ENCODE results near the gene KAZN.

Gene KAZN

DNA sequence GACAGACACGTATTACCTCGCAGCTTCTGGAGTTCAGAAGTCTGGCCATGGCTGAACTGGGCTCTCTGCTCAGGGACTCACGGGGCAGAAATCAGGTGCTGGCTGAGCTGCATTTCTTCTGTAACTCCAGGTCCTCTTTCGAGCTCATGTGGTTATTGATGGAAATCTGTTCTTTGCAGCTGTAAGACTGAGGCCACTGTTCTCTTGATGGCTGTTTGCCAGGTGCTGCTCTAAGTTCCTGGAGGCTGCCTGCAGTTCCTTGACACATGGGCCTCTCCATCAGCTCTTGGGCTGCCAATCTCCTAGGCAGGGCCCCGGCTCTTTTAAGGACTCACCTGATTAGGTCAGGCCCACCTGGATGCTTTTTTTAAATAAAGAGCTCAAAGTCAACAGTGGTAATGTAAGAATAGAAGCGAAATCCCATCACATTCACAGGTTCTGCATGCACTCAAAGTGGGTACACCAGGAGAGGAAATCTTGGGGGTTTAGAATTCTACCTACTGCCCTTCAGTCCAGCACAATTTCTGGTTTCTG lies 139.1 kb downstream of the KAZN start:
- TF ChIP-seq, protein P1, sequence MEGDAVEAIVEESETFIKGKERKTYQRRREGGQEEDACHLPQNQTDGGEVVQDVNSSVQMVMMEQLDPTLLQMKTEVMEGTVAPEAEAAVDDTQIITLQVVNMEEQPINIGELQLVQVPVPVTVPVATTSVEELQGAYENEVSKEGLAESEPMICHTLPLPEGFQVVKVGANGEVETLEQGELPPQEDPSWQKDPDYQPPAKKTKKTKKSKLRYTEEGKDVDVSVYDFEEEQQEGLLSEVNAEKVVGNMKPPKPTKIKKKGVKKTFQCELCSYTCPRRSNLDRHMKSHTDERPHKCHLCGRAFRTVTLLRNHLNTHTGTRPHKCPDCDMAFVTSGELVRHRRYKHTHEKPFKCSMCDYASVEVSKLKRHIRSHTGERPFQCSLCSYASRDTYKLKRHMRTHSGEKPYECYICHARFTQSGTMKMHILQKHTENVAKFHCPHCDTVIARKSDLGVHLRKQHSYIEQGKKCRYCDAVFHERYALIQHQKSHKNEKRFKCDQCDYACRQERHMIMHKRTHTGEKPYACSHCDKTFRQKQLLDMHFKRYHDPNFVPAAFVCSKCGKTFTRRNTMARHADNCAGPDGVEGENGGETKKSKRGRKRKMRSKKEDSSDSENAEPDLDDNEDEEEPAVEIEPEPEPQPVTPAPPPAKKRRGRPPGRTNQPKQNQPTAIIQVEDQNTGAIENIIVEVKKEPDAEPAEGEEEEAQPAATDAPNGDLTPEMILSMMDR (IDR thresholded peaks at IDR 0.05; ENCODE audit: low read depth, low read length, missing control alignments), result no peak
- in situ Hi-C loops (cut with HindIII; ENCODE audit: low sequenced_read_pairs), result no loop called here
- no peak overlapping the region for H3K4me3 ChIP-seq (ENCODE audit: low read depth, low read length)
- DNase-seq (ENCODE audit: low read depth), result no peak

DNA sequence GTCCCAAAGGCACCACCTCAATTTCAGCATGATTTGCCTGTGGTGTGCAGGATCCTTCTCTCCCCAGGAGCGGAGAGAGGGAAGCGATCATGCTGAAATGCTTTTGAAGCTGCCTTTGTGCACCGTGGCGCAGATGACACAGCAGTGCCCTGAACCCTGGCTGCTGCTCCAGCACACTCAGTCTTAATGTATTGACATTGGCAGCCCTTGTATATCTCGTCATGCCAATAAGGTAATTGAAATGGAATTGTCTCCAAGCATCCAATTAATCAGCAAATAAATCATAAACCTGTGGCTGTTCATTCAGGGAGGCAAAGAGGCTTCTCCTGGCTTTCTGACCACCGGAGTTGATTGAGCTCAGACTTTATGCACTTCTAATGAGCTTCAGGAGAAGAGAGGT lies 139.8 kb downstream of the KAZN start:
- in situ Hi-C loops (cut with HindIII; ENCODE audit: low sequenced_read_pairs), result no loop called here
- peak; percentile 39 for DNase-seq (ENCODE audit: low read depth)
- TF ChIP-seq, protein P1 (IDR thresholded peaks at IDR 0.05; ENCODE audit: low read depth, low read length, missing control alignments), result no peak

DNA sequence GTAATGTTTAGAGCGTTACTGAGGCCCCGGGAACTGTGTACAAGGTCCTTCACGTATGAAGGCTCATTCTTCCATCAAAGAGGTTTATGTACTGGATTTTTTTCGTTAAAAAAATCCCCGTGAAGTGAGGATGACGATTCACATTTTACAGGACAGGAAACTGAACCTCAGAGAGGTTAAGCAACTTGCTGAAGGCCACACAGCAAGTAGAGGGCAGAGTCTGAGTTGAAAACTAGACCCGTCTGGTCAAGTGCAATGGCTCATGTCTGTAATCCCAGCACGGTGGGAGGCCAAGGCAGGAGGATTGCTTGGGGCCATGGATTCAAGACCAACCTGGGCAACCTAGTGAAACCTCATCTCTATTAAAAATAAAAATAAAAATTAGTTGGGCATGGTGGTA lies 140.2 kb downstream of the KAZN start:
- in situ Hi-C loops (cut with HindIII; ENCODE audit: low sequenced_read_pairs), result no loop called here
- H3K4me3 ChIP-seq (ENCODE audit: low read depth, low read length), result no peak overlapping the region
- no peak for DNase-seq (ENCODE audit: low read depth)
- TF ChIP-seq, protein P1 (IDR thresholded peaks at IDR 0.05; ENCODE audit: low read depth, low read length, missing control alignments), result no peak

More for the DNA sequence above, 139.8 kb downstream of the KAZN start:
- H3K4me3 ChIP-seq (ENCODE audit: low read depth, low read length), result no peak overlapping the region

DNA sequence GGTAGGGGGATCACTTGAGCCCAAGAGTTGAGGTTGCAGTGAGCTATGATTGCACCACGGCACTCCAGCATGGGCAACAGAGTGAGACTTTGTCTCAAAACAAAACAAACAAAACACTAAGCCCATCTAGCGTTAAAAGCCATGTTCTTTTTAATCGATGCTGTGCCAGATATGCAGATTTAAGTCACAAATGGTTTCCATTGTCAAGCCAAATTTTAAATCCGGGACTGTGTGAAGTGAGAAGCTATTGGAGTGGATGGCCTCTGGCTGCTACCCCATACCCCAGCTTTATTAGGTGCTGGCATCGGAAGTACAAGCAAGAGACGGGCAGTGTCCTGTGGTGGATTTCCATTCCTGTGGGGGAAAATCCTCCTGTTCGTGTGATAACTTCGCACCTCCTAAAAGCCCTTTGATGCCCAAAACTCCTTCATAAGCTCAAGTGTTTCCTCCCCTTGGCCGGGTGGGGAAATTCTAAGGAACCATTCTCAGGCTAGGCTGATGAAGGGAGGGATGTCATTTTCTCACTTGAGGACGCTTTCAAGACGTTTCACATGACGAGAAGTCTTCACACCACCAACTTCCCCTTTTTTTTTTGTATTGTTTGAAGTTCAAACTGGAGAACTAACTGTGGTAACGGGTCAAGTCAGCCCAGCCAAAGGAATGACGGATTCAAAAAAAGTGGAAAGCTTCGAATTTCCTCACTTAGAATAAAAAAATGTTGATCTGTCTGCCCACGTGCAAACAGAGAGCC lies 140.8 kb downstream of the KAZN start:
- TF ChIP-seq, protein P1 (IDR thresholded peaks at IDR 0.05; ENCODE audit: low read depth, low read length, missing control alignments), result no peak
- DNase-seq (ENCODE audit: low read depth), result no peak
- no peak overlapping the region for H3K4me3 ChIP-seq (ENCODE audit: low read depth, low read length)
- in situ Hi-C loops (cut with HindIII; ENCODE audit: low sequenced_read_pairs), result no loop called here

DNA sequence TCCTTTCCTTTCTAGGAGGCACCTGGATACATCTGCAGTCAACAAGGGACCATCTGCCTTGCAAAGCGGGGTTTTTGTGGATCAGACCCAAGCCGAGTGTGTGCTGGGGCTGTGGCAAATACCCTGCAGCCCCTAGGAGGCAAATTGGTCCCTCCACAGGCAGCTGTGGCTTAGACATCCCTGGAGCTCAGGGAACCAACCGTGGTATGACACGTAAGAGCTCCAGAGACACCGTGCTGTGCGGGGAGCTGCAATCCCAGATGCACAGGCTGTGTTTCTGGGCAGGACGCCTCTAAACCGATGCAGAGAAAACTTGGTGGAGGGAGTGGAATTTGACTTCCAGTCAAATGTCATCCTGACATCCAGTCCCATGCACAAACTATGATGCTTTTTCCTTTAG lies 141.5 kb downstream of the KAZN start:
- in situ Hi-C loops (cut with HindIII; ENCODE audit: low sequenced_read_pairs), result no loop called here
- no peak overlapping the region for H3K4me3 ChIP-seq (ENCODE audit: low read depth, low read length)
- no peak for DNase-seq (ENCODE audit: low read depth)
- TF ChIP-seq, protein P1 (IDR thresholded peaks at IDR 0.05; ENCODE audit: low read depth, low read length, missing control alignments), result no peak

DNA sequence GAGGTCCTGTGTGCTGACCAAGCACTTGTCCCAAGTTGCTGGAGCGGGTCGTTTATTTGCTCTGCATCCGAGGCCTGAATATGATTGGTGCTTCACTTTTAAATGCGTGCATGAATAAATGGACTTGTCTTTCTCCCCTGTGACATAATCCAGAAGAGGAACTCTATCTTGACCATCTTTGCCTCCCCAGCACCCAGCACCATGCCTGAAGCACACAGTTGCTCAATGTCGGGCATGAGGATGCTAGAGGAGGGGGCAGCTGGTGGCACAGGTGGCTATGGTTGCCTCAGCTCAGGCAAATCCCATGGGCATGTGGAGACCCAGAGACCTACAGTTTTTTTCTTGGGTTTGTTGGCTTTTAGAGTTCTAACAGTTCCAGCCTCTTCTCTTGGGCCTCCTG lies 142.6 kb downstream of the KAZN start:
- in situ Hi-C loops (cut with HindIII; ENCODE audit: low sequenced_read_pairs), result no loop called here
- H3K4me3 ChIP-seq (ENCODE audit: low read depth, low read length), result no peak overlapping the region
- TF ChIP-seq, protein P1 (IDR thresholded peaks at IDR 0.05; ENCODE audit: low read depth, low read length, missing control alignments), result no peak
- no peak for DNase-seq (ENCODE audit: low read depth)

All from astrocyte of the cerebellum (primary cell).